ENCODE results near the gene ZFYVE1. TPM values are rescaled to one million over a fixed set of nuclear protein-coding genes. Genes with fewer than 3 reads are reported as not detected.

ZFYVE1 gene
- total RNA-seq, 1 experiment from 2014 or later, result 14.2 TPM

DNA sequence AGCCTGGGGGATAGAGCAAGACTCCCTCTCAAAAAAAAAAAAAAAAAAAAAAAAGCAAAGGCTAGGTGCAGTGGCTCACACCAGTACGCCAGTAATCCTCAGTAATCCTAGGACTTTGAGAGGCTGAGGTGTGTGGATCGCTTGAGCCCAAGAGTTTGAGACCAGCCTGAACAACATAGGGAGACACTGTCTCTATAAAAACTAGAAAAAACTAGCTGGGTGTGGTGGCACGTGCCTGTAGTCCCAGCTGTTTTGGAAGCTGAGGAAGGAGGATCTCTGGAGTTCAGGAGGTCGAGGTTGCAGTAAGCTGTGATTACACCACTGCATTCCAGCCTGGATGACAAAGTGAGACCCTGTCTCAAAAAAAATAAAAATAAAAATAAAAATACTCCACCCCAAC lies 22.5 kb upstream of the ZFYVE1 start:
- no peak overlapping the region for H3K4me3 Mint-ChIP-seq

More for the DNA sequence above, 22.5 kb upstream of the ZFYVE1 start:
- no peaks in the 10 kb centered on the region for H3K79me2 ChIP-seq (ENCODE audit: insufficient read depth, low read length)
- H3K36me3 Mint-ChIP-seq (ENCODE audit: insufficient read depth in 1 of 3, low read depth in 3 of 3), result no peaks in the 10 kb centered on the region
- H2BK20ac ChIP-seq (ENCODE audit: low read depth, low read length, poor library complexity, severe bottlenecking), result no peak overlapping the region
- H3K4me1 ChIP-seq (ENCODE audit: insufficient read depth, low read length), result no peaks in the 10 kb centered on the region
- H3K9me3 Mint-ChIP-seq, result no peaks in the 10 kb centered on the region
- no peaks in the 10 kb centered on the region for H3K9me3 ChIP-seq (ENCODE audit: control insufficient read depth, low read depth, low read length)
- no peak overlapping the region for H3K9ac ChIP-seq (ENCODE audit: extremely low read depth, insufficient read length, low read length)
- H3K79me1 ChIP-seq (ENCODE audit: insufficient read depth, low read depth, low read length, poor library complexity, severe bottlenecking), result no peaks in the 10 kb centered on the region
- H3K56ac ChIP-seq (ENCODE audit: insufficient read length, low read depth, low read length), result no peak overlapping the region
- WGBS (ENCODE audit: extremely low coverage, insufficient read length, low lambda C conversion rate), result no CpG with 5 or more reads among the region's 4 CpGs
- H3K4me2 ChIP-seq (ENCODE audit: insufficient read depth, insufficient read length, low read length), result no peak overlapping the region
- H4K91ac ChIP-seq (ENCODE audit: insufficient read length, low read depth, low read length), result no peak overlapping the region
- H3K23me2 ChIP-seq (ENCODE audit: insufficient read length, low read depth, low read length, poor library complexity, severe bottlenecking), result no peaks in the 10 kb centered on the region
- no peaks in the 10 kb centered on the region for H4K20me1 ChIP-seq (ENCODE audit: control insufficient read depth, insufficient read depth, insufficient read length)
- H3T11ph ChIP-seq (ENCODE audit: low read length), result no peak overlapping the region
- H2BK12ac ChIP-seq (ENCODE audit: insufficient read length, low read depth, low read length), result no peak overlapping the region
- H3K18ac ChIP-seq (ENCODE audit: insufficient read length, low read depth, low read length), result no peak overlapping the region
- no peaks in the 10 kb centered on the region; a peak in 1 of 4 replicates for H3K4me1 Mint-ChIP-seq
- no peak overlapping the region for H3K14ac ChIP-seq (ENCODE audit: insufficient read depth, low read length)
- no peak overlapping the region for H3K27ac Mint-ChIP-seq
- no peaks in the 10 kb centered on the region for H3K27me3 Mint-ChIP-seq (ENCODE audit: low read depth)
- no peak overlapping the region for H2BK5ac ChIP-seq (ENCODE audit: insufficient read length, low read length)
- DNase-seq, result no peak
- H2BK120ac ChIP-seq (ENCODE audit: low read depth, low read length, poor library complexity, severe bottlenecking), result no peak overlapping the region
- H3K4ac ChIP-seq (ENCODE audit: low read depth, low read length), result no peak overlapping the region
- H3K23ac ChIP-seq (ENCODE audit: insufficient read length, low read depth, low read length), result no peak overlapping the region
- no peak overlapping the region for H2AK5ac ChIP-seq (ENCODE audit: insufficient read length, low read length)
- no peak overlapping the region for H3K27ac ChIP-seq (ENCODE audit: insufficient read length, low read depth, low read length)
- TF ChIP-seq, protein P1, sequence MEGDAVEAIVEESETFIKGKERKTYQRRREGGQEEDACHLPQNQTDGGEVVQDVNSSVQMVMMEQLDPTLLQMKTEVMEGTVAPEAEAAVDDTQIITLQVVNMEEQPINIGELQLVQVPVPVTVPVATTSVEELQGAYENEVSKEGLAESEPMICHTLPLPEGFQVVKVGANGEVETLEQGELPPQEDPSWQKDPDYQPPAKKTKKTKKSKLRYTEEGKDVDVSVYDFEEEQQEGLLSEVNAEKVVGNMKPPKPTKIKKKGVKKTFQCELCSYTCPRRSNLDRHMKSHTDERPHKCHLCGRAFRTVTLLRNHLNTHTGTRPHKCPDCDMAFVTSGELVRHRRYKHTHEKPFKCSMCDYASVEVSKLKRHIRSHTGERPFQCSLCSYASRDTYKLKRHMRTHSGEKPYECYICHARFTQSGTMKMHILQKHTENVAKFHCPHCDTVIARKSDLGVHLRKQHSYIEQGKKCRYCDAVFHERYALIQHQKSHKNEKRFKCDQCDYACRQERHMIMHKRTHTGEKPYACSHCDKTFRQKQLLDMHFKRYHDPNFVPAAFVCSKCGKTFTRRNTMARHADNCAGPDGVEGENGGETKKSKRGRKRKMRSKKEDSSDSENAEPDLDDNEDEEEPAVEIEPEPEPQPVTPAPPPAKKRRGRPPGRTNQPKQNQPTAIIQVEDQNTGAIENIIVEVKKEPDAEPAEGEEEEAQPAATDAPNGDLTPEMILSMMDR (conservative IDR thresholded peaks at IDR 0.05), result no peak
- no peaks in the 10 kb centered on the region for H3K27me3 ChIP-seq (ENCODE audit: insufficient read depth, low read length)
- H4K8ac ChIP-seq (replicated peaks; ENCODE audit: insufficient read length, low read depth, low read length), result no peak overlapping the region
- H2AFZ ChIP-seq (ENCODE audit: low read length), result no peak overlapping the region
- no peak overlapping the region for H2BK15ac ChIP-seq (ENCODE audit: low read depth, low read length)
- no peak overlapping the region for H4K5ac ChIP-seq (ENCODE audit: insufficient read length, low read depth, low read length)
